HG03064 (cell line): ENCODE data around the gene HSDL2.

Experiments used
- ATAC-seq: cut with Tn5 transposase; IDR thresholded peaks from one replicate; pipeline ENCODE4 v1.9.1; 2021; ENCODE audit warnings: low read depth; ENCODE audit not compliant: unreplicated experiment

The HSDL2 gene

GRCh38 chr9:112380102-112380824 is at the start of gene HSDL2:
HSDL2 (plus strand) TSS chr9:112380108; CDS start chr9:112380164, 56 bp downstream.
- ATAC-seq = peak; percentile 15

DNA sequence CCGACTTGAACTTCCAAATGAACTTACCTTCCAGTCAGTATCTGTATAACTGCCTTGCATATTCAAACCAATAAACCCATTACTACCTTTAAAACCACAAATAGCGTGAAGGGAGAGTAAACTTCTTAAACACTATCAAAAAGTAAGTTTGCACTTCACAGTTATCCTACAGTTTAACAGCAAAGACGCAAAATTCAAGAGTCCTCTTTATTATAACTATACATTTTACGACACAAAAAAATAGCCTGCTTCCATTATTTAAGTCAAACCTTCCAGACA is 48.3 kb upstream of the HSDL2 start:
- ATAC-seq = no peak

DNA sequence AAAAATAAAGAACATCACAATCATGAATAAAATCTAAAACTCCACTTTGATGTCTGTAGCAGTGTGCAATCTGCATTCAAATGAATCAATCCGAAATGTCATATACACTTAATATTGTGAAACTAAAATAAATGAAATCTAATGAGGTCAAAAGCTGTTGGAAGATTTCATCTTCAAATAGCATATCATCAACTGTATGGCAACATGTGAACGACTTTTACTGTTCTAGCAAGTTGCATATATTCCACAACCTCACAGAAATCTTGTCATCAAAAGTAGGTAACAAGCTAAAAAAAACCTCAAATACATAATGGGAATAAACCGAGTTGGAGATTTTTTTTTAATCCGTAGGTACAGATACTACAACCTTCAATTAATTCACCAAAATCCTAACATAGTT is 47.7 kb upstream of the HSDL2 start:
- ATAC-seq = no peak

DNA sequence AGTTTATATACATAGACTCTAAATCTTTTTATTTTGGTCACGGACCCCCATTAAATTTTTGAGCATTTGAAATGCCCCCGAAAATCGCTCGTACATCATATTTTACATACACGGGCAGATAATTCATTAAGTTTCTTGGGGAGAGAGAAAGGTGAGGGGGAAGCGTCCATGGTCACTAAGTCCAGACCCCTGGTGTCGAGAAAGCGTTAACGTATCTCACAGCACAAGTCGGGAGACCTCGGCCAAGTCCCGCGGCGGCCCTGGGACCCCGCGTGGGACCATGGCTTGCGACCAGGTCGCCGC is 47.3 kb upstream of the HSDL2 start:
- ATAC-seq = no peak

- peak; percentile 52 for ATAC-seq
Measured at GRCh38 chr9:112332977-112333638, 46.8 kb upstream of the HSDL2 start, which contains the start of gene PTBP3. PTBP3 (minus strand) TSS chr9:112333619; CDS start chr9:112297865, 35,754 bp downstream.

DNA sequence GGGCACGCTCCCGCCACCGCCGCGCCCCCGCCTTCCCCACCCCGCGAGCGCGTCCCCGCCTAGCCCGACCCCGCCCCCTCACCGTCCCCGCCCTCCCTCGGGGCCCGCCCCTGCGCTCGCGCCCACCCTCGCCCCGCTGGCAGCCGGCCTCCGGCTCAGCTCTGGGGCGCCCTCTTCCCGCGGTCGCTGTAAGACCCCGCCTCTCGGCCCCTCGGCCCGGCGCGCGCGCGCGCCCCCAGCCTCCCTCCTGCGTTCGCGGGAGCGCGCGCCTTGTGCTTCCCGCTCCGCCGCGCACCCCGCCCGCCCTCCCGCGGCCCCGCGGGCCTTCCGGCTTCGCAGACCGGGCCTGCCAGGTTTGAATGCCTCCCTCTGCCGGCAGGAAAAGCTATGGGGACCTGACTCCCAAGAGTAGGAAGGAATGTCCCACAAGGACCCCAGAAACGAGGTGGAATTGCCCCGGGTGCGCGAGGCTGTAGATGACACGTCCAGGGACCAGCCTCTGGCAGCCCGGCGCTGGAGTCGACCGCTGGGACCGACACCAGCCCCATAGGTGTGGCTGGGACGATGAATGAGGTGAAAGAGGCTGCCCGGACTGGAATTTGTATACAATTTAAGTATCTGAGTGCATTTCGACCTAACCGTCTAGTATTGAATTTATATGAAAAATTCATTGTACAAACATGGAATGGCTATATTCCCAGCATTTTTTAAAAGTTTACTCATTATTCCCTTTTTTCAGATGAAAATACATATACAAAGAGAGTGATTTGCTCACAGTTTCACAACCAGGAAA is 46.1 kb upstream of the HSDL2 start:
- ATAC-seq = peak; percentile 67

DNA sequence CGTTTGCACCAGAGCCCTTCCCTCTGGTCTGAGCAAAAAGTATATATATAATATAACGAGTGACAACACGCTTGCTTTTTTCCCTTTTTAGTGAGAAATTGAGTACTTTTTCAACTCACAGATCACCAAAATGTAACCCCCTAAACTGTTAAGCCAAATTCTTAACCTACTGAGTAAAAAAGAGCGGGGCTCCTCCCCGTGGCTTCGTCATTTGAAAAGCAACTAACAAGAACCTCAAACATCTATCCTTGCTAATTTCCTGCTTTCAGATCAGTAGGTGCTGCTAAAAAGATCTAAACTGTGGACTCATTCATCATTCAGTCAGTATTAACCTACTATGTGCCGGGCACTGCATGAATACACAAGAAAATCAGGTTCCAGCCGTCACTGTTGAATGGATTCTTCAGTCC is 45.5 kb upstream of the HSDL2 start:
- no peak for ATAC-seq

- ATAC-seq = no peak
Measured at GRCh38 chr9:112337547-112337946, 42.4 kb upstream of the HSDL2 start.

DNA sequence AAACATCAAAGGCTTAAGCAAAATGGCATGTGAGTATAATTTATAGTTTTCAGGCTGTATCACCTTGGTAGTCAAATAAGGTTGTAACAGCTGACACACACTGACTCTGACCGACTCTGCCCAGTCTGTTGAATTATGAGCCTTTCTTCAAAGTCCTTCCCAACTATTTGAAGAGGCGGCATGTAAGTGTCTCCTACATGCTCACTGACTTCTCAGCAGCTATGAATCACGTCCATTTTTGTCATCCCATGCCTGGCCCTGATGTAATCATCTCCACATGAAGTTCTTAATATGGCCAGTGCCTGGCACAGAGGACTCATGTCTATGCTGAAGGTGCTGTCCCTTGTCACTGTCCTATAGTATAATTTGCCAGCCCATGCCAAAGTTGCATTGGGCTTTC is 41.3 kb upstream of the HSDL2 start:
- no peak for ATAC-seq

DNA sequence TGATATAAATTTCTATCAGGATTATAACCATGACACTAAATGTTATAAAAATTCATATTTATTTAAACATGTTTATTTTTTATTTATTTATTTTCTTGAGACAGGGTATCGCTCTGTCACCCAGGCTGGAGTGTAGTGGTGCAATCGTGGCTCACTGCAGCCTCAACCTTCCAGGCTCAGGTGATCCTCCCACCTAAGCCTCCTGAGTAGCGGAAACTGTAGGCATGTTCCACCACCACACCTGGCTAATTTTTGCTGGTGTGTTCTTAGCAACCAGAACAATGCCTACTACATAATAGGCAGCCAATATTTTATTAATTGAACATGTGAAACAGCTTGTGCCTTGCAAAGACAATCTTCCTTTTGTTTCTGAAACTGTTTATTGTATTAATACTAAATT is 40.0 kb upstream of the HSDL2 start:
- ATAC-seq = no peak

GRCh38 chr9:112341730-112342129 is 38.2 kb upstream of the HSDL2 start:
- ATAC-seq = no peak

- no peak for ATAC-seq
Measured at GRCh38 chr9:112348257-112349007, 31.5 kb upstream of the HSDL2 start.

DNA sequence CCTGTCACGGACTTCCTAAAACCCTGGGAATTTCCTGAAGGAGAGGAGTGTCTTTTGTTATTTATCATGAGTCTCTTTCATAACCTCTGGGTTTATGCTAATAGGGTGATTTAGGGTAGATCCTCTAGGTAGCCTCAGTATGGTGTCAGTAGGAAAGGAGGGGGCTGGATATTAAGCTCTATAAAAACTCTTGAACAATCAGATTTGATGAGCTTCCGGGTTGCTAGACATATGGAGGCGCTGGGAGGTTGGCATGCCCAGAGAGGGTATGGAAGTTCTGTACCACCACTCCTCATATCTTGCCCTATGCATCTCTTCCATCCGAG is 30.9 kb upstream of the HSDL2 start:
- no peak for ATAC-seq

DNA sequence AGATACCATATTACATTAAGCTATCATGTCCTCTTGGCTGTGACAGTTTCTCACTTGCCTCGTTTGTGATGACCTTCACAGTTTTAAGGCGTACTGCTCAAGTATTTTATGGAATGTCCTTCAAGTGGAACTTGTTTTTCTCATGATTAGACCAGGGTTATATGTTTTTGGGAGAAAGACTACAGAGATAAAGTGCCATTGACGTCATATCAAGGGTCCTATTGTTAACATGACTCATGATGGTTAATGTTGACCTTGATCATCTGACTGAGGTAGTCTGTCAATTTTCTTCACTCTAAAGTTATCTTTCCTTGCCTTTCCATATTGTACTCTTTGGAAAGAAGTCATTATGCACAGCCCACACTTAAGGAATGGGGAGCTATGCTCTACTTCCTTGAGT is 28.7 kb upstream of the HSDL2 start:
- ATAC-seq = no peak

DNA sequence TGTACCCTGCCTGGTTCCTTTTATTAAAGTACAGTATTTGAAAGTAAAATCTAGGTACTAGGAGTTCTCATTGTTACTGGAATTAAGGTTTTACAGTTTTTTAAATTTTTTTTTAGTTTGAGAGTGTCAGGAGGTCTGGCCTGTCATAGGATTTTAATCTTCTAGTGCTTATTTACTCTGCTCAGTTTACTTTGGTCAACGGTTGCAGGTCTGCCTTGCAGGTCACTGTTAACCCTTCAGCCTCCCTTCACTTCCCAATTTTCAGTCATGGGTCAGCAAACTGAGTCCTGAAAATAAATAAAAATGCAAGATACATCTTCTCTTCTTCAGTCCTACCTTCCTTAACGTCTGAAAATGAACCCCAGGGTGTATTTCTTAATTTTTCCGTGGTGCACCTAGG is 27.7 kb upstream of the HSDL2 start:
- no peak for ATAC-seq

- no peak for ATAC-seq
Measured at GRCh38 chr9:112354081-112354743, 25.7 kb upstream of the HSDL2 start.

GRCh38 chr9:112355427-112355897 is 24.4 kb upstream of the HSDL2 start:
- no peak for ATAC-seq

DNA sequence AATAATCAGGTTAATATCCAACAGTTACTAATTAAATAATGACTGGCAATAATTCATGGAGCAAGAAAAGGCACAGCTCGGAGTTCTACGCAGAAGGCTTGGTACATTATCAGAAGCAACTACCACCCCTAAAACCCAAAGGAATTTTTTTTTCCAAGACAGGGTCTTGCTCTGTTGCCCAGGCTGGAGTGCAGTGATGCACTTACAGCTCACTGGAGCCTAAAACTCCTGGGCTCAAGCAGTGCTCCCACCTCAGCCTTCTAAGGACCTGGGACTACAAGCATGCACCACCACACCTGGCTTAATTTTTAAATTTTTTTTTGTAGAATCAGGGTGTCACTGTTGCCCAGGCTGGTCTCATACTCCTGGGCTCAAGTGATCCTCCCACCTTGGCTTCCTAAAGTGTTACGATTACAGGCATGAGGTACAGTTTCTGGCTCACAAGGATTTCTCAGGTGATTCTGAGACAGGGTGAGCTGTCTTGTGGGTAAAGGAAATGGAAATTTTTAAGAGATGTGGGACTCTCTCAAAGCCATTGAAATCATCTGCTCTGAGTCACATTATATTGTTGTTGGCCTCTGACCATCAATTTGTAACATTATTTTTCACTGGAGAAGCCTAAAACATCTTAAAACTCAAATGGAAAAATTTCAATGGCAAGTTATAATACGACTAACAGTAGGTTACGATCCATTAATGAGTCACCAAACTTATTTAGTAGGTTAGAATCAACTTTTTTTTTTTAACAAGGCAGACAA is 19.7 kb upstream of the HSDL2 start:
- ATAC-seq = no peak

DNA sequence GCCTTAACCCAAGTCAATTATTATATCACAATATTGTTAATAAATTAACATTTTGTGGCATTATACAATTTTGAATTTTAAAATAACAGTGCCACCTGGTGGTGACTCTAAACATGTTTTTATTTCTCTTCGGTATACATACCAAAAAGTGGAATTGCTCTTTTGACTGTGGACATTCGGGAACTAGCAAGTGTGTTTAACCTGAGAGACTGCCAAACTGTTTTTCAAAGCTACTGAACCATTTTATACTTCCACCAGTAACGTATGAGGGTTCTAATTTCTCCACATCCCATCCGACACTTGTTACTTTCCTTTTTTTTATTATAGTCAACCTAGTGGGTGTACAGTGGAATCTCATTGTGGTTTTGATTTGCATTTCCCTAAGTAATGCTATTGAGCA is 18.3 kb upstream of the HSDL2 start:
- no peak for ATAC-seq

DNA sequence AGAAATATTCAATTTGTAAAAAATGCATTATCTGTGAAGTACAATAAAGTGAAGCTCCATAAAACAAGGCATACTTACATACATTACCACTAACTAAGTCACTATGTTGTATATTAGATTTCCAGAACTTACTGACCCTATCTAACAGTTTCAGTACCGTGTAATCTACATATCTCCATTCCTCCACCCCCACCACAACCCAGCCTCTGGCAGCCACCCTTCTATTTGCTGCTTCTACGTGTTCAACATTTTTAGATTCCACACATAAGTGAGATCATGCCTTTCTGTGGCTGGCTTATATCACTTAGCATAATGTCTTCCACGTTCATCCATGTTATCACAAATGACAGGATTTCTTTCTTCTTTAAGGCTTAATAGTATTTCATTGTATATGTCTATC is 15.1 kb upstream of the HSDL2 start:
- ATAC-seq = no peak
